DOHH2 (cell line): Measurements from ENCODE around the gene CHD5.

ENCODE experiments used
- H3F3A ChIP-seq: fragments of 200-600 bp; sonication (generic), shearing (Covaris generic); 2 replicates; pipeline ENCODE4 v1.6.0; 2016; ENCODE audit warnings: antibody characterized with exemption, mild to moderate bottlenecking; ENCODE audit not compliant: control insufficient read depth, insufficient read depth
- H3K27ac ChIP-seq: fragments of 200-600 bp; sonication (generic); 2 replicates; pipeline ENCODE4 v1.5.1; 2014; ENCODE audit warnings: low read depth, mild to moderate bottlenecking, low read length, moderate library complexity
- H3K27me3 ChIP-seq: fragments of 200-600 bp; sonication (generic); 2 replicates; pipeline ENCODE4 v1.6.1; 2014; ENCODE audit warnings: mild to moderate bottlenecking, low read length, mixed read lengths; ENCODE audit not compliant: control insufficient read depth
- H3K36me3 ChIP-seq: fragments of 200-600 bp; sonication (generic); 2 replicates; pipeline ENCODE4 v1.6.1; 2014; ENCODE audit warnings: mild to moderate bottlenecking, low read length, moderate library complexity, mixed read lengths; ENCODE audit not compliant: control insufficient read depth
- H3K4me1 ChIP-seq: fragments of 200-600 bp; sonication (generic); 2 replicates; pipeline ENCODE4 v1.6.1; 2014; ENCODE audit warnings: mild to moderate bottlenecking, low read length, mixed read lengths; ENCODE audit not compliant: control insufficient read depth
- H3K4me2 ChIP-seq: fragments of 200-600 bp; sonication (generic); 2 replicates; pipeline ENCODE4 v1.6.0; 2014; ENCODE audit warnings: mild to moderate bottlenecking, low read length, moderate library complexity
- H3K4me3 ChIP-seq: fragments of 200-600 bp; sonication (generic); 2 replicates; pipeline ENCODE4 v1.5.1; 2014; ENCODE audit warnings: mild to moderate bottlenecking, low read length, mixed read lengths
- H3K79me2 ChIP-seq: fragments of 200-600 bp; sonication (generic); 2 replicates; pipeline ENCODE4 v1.6.1; 2014; ENCODE audit warnings: mild to moderate bottlenecking, low read length, mixed read lengths; ENCODE audit not compliant: control insufficient read depth
- H3K9me2 ChIP-seq: fragments of 200-600 bp; sonication (generic); replicated peaks from 2 replicates; pipeline ENCODE4 v1.6.1; 2014; ENCODE audit warnings: mild to moderate bottlenecking, low read length, mixed read lengths; ENCODE audit not compliant: control insufficient read depth
- H3K9me3 ChIP-seq: fragments of 200-600 bp; sonication (generic); 2 replicates; pipeline ENCODE4 v1.6.1; 2014; ENCODE audit warnings: antibody characterized with exemption, low read length, mixed read lengths; ENCODE audit not compliant: control insufficient read depth, insufficient read depth
- H4K20me1 ChIP-seq: fragments of 200-600 bp; sonication (generic); 2 replicates; pipeline ENCODE4 v1.6.0; 2014; ENCODE audit warnings: low read depth, mild to moderate bottlenecking, antibody characterized with exemption, low read length, moderate library complexity; ENCODE audit not compliant: control insufficient read depth, insufficient read depth
- CTCF ChIP-seq: fragments of 200-600 bp; sonication (generic); IDR thresholded peaks from one replicate; pipeline ENCODE4 v1.5.1; 2014; ENCODE audit warnings: antibody characterized with exemption, mild to moderate bottlenecking, low read depth, low read length; ENCODE audit not compliant: poor library complexity, severe bottlenecking
- EZH2phosphoT487 ChIP-seq: fragments of 200-600 bp; sonication (generic); IDR thresholded peaks from 2 replicates; pipeline ENCODE4 v1.6.1; 2017; ENCODE audit warnings: borderline replicate concordance, mild to moderate bottlenecking, antibody characterized with exemption, low read length, moderate library complexity, mixed read lengths

Gene CHD5

GRCh38 chr1:6128276-6129081 lies 51.6 kb downstream of the CHD5 start:
- Histone ChIP-seq H3K9me2 (no peaks in the 10 kb centered on the region), H3K36me3 (no peaks in the 10 kb centered on the region), H3K4me3 (no peak overlapping the region), H3K4me2 (no peak overlapping the region), H3K79me2 (no peaks in the 10 kb centered on the region), H3K27ac (no peak overlapping the region), H3K4me1 (no peaks in the 10 kb centered on the region), H3K9me3 (no peaks in the 10 kb centered on the region), H3F3A (no peaks in the 10 kb centered on the region), H3K27me3 (no peaks in the 10 kb centered on the region), H4K20me1 (no peaks in the 10 kb centered on the region)
- TF ChIP-seq CTCF (no peak), EZH2phosphoT487 (no peak)

- H3K4me2 ChIP-seq, result no peak overlapping the region
- no peaks in the 10 kb centered on the region for H3K79me2 ChIP-seq
Measured at GRCh38 chr1:6127587-6128163, 52.4 kb downstream of the CHD5 start.

GRCh38 chr1:6126521-6127067 lies 53.5 kb downstream of the CHD5 start:
- H3K79me2 ChIP-seq, result no peaks in the 10 kb centered on the region
- no peaks in the 10 kb centered on the region for H3K36me3 ChIP-seq
- no peaks in the 10 kb centered on the region for H3F3A ChIP-seq
- H3K27me3 ChIP-seq, result no peaks in the 10 kb centered on the region
- H4K20me1 ChIP-seq, result no peaks in the 10 kb centered on the region
- H3K9me2 ChIP-seq, result no peaks in the 10 kb centered on the region
- no peaks in the 10 kb centered on the region for H3K4me1 ChIP-seq
- TF ChIP-seq CTCF, result no peak
- TF ChIP-seq EZH2phosphoT487, result no peak
- no peaks in the 10 kb centered on the region for H3K9me3 ChIP-seq
- no peak overlapping the region for H3K27ac ChIP-seq
- H3K4me2 ChIP-seq, result no peak overlapping the region
- H3K4me3 ChIP-seq, result no peak overlapping the region

More at GRCh38 chr1:6127587-6128163, 52.4 kb downstream of the CHD5 start:
- H3K9me2 ChIP-seq, result no peaks in the 10 kb centered on the region
- no peaks in the 10 kb centered on the region for H4K20me1 ChIP-seq
- H3F3A ChIP-seq, result no peaks in the 10 kb centered on the region
- no peaks in the 10 kb centered on the region for H3K27me3 ChIP-seq
- no peaks in the 10 kb centered on the region for H3K9me3 ChIP-seq
- no peaks in the 10 kb centered on the region for H3K4me1 ChIP-seq
- no peak overlapping the region for H3K4me3 ChIP-seq
- H3K27ac ChIP-seq, result no peak overlapping the region
- TF ChIP-seq EZH2phosphoT487 (no peak), CTCF (no peak)
- H3K36me3 ChIP-seq, result no peaks in the 10 kb centered on the region
